OCI-LY1 (cell line): Measurements from ENCODE around the gene OPN3.

Source experiments
- EZH2 ChIP-seq: fragments of 200-600 bp; sonication (generic), shearing (Covaris generic); IDR thresholded peaks from 2 replicates; pipeline ENCODE4 v1.8.0; 2017; ENCODE audit warnings: borderline replicate concordance, mixed run types, mild to moderate bottlenecking, antibody characterized with exemption, low read length, moderate library complexity, mixed read lengths
- TF ChIP-seq, protein P1 (sequence below): fragments of 200-600 bp; sonication (generic), shearing (Covaris generic); IDR thresholded peaks from 2 replicates; pipeline ENCODE4 v1.5.1; 2017; ENCODE audit warnings: mild to moderate bottlenecking, antibody characterized with exemption, low read length, moderate library complexity, mixed read lengths

DNA sequence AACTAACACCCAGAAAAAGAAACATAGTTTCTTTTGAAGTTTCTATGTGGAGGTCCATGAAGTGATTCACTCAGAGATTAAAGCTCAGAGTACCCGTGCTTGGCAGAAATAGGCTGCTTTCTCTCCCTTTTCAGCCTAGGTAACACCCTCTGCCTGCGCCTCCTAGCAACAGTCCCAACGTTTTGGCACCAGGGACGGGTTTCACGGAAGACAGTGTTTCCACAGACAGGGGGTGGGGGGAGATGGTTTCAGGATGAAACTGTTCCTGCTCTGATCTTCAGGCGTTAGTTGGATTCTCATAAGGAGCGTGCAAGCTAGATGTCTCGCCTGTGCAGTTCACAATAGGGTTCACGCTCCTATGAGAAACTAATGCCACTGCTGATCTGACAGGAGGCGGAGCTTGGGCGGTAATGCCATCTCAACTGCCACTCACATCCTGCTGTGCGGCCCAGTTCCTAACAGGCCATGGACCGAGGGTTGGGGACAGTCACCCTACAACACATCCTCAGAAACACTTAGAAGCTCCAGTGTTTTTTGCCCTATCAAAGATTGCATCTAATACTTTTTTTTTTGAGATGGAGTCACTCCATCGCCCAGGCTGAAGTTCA lies 53.2 kb downstream of the OPN3 start:
- TF ChIP-seq EZH2: no peak
- TF ChIP-seq, protein P1, sequence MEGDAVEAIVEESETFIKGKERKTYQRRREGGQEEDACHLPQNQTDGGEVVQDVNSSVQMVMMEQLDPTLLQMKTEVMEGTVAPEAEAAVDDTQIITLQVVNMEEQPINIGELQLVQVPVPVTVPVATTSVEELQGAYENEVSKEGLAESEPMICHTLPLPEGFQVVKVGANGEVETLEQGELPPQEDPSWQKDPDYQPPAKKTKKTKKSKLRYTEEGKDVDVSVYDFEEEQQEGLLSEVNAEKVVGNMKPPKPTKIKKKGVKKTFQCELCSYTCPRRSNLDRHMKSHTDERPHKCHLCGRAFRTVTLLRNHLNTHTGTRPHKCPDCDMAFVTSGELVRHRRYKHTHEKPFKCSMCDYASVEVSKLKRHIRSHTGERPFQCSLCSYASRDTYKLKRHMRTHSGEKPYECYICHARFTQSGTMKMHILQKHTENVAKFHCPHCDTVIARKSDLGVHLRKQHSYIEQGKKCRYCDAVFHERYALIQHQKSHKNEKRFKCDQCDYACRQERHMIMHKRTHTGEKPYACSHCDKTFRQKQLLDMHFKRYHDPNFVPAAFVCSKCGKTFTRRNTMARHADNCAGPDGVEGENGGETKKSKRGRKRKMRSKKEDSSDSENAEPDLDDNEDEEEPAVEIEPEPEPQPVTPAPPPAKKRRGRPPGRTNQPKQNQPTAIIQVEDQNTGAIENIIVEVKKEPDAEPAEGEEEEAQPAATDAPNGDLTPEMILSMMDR: no peak
